ENCODE data around the gene SLC29A2.

The SLC29A2 gene

GRCh38 chr11:66411323-66411722, 39.8 kb upstream of the SLC29A2 start:
- DNase-seq (ENCODE audit: extremely low spot score), result no peak
- TF ChIP-seq FOXM1 (IDR thresholded peaks at IDR 0.05; ENCODE audit: borderline replicate concordance), result no peak
- ChIA-PET POLR2A (interaction anchor here (1.4 kb wide), 1 partner anchor 9 kb away, joined by 3 read pairs; no protein-coding TSS in a partner anchor), CTCF (interaction anchor here (1.0 to 3.2 kb wide), 2 partner anchors 10 to 23 kb away, joined by 3 to 12 read pairs; partner anchors contain the start of gene NPAS4)

- POLR2A ChIA-PET, result interaction anchor here (1.4 kb wide), 1 partner anchor 10 kb away, joined by 3 read pairs; no protein-coding TSS in a partner anchor
- TF ChIP-seq SUZ12 (IDR thresholded peaks at IDR 0.05) (no peak), ELF4 (IDR thresholded peaks at IDR 0.05) (no peak), FOXK2 (IDR thresholded peaks at IDR 0.05) (no peak), TARDBP (IDR thresholded peaks at IDR 0.05) (no peak), FOXM1 (IDR thresholded peaks at IDR 0.05; ENCODE audit: borderline replicate concordance) (no peak), SP1 (IDR thresholded peaks at IDR 0.05) (no peak), HDGF (IDR thresholded peaks at IDR 0.05; ENCODE audit: borderline replicate concordance) (no peak), FOXA1 (IDR thresholded peaks at IDR 0.05) (no peak), ZNF384 (IDR thresholded peaks at IDR 0.05) (no peak), ARNT (IDR thresholded peaks at IDR 0.05) (no peak), L3MBTL2 (conservative IDR thresholded peaks at IDR 0.05) (no peak), NFRKB (IDR thresholded peaks at IDR 0.05) (no peak), BHLHE40 (IDR thresholded peaks at IDR 0.05; ENCODE audit: borderline replicate concordance) (no peak), LEF1 (IDR thresholded peaks at IDR 0.05; ENCODE audit: borderline replicate concordance) (no peak), CTBP1 (IDR thresholded peaks at IDR 0.05; ENCODE audit: borderline replicate concordance) (no peak), PKNOX1 (IDR thresholded peaks at IDR 0.05) (no peak)
- no peak for DNase-seq (ENCODE audit: extremely low spot score)
- CTCF ChIA-PET, result interaction anchor here (1.7 to 3.2 kb wide), 3 partner anchors 11 to 268 kb away, joined by 6 to 12 read pairs (median 9); partner anchors contain the start of genes NPAS4 and RBM4B
Measured at GRCh38 chr11:66410191-66410590, 38.6 kb upstream of the SLC29A2 start.

GRCh38 chr11:66409226-66409625, 37.7 kb upstream of the SLC29A2 start:
- DNase-seq (ENCODE audit: extremely low spot score), result no peak
- CTCF ChIA-PET, result interaction anchor here (1.1 to 3.2 kb wide), 6 partner anchors 12 to 269 kb away, joined by 3 to 12 read pairs (median 6); partner anchors contain the start of genes DPP3, MRPL11, NPAS4 and RBM4B
- TF ChIP-seq FOXK2 (IDR thresholded peaks at IDR 0.05) (no peak), FOXA1 (IDR thresholded peaks at IDR 0.05) (no peak), SUZ12 (IDR thresholded peaks at IDR 0.05) (no peak), HDGF (IDR thresholded peaks at IDR 0.05; ENCODE audit: borderline replicate concordance) (no peak), ZNF384 (IDR thresholded peaks at IDR 0.05) (no peak), PKNOX1 (IDR thresholded peaks at IDR 0.05) (no peak), FOXM1 (IDR thresholded peaks at IDR 0.05; ENCODE audit: borderline replicate concordance) (no peak), LEF1 (IDR thresholded peaks at IDR 0.05; ENCODE audit: borderline replicate concordance) (no peak), SP1 (IDR thresholded peaks at IDR 0.05) (no peak), BHLHE40 (IDR thresholded peaks at IDR 0.05; ENCODE audit: borderline replicate concordance) (no peak), ELF4 (IDR thresholded peaks at IDR 0.05) (no peak), TARDBP (IDR thresholded peaks at IDR 0.05) (no peak), L3MBTL2 (conservative IDR thresholded peaks at IDR 0.05) (no peak), ARNT (IDR thresholded peaks at IDR 0.05) (no peak), CTBP1 (IDR thresholded peaks at IDR 0.05; ENCODE audit: borderline replicate concordance) (no peak), NFRKB (IDR thresholded peaks at IDR 0.05) (no peak)
- POLR2A ChIA-PET, result interaction anchor here (1.4 kb wide), 1 partner anchor 71 kb away, joined by 6 read pairs; the partner anchor contains the start of gene DPP3

GRCh38 chr11:66408488-66409214, 37.1 kb upstream of the SLC29A2 start:
- CTCF ChIA-PET, result interaction anchor here (1.1 to 3.2 kb wide), 6 partner anchors 13 to 269 kb away, joined by 3 to 12 read pairs (median 6); partner anchors contain the start of genes DPP3, MRPL11, NPAS4 and RBM4B
- no peak for TF ChIP-seq HDGF (IDR thresholded peaks at IDR 0.05; ENCODE audit: borderline replicate concordance)
- peak; percentile 35; the same call in 1 of the 2 replicates for TF ChIP-seq ARNT (IDR thresholded peaks at IDR 0.05)
- peak; percentile 90 for DNase-seq (ENCODE audit: extremely low spot score)
- POLR2A ChIA-PET, result interaction anchor here (1.4 kb wide), 1 partner anchor 71 kb away, joined by 6 read pairs; the partner anchor contains the start of gene DPP3

- POLR2A ChIA-PET, result interaction anchor here (1.0 kb wide), 1 partner anchor 270 kb away, joined by 3 read pairs; the partner anchor contains the start of gene RBM4B
- CTCF ChIA-PET, result interaction anchor here (0.6 to 2.1 kb wide), 3 partner anchors 10 to 412 kb away, joined by 3 to 6 read pairs (median 4); no protein-coding TSS in a partner anchor
Measured at GRCh38 chr11:66407651-66408050, 36.1 kb upstream of the SLC29A2 start.

More at GRCh38 chr11:66407651-66408050, 36.1 kb upstream of the SLC29A2 start:
- DNase-seq (ENCODE audit: extremely low spot score), result no peak
- TF ChIP-seq SP1 (IDR thresholded peaks at IDR 0.05) (no peak), ZNF384 (IDR thresholded peaks at IDR 0.05) (no peak), ELF4 (IDR thresholded peaks at IDR 0.05) (no peak), SUZ12 (IDR thresholded peaks at IDR 0.05) (no peak), TARDBP (IDR thresholded peaks at IDR 0.05) (no peak), PKNOX1 (IDR thresholded peaks at IDR 0.05) (no peak), LEF1 (IDR thresholded peaks at IDR 0.05; ENCODE audit: borderline replicate concordance) (no peak), ARNT (IDR thresholded peaks at IDR 0.05) (no peak), FOXA1 (IDR thresholded peaks at IDR 0.05) (no peak), FOXM1 (IDR thresholded peaks at IDR 0.05; ENCODE audit: borderline replicate concordance) (no peak), CTBP1 (IDR thresholded peaks at IDR 0.05; ENCODE audit: borderline replicate concordance) (no peak), FOXK2 (IDR thresholded peaks at IDR 0.05) (no peak), HDGF (IDR thresholded peaks at IDR 0.05; ENCODE audit: borderline replicate concordance) (no peak)

Measured in HEK293T (cell line).